GM19035 (cell line): ENCODE results near the gene MAB21L1.

Experiments used
- ATAC-seq: cut with Tn5 transposase; IDR thresholded peaks from one replicate; pipeline ENCODE4 v1.9.1; 2021; ENCODE audit not compliant: unreplicated experiment

Gene MAB21L1

GRCh38 chr13:35449821-35450220 lies 26.7 kb downstream of the MAB21L1 start:
- no peak for ATAC-seq

GRCh38 chr13:35448465-35448864 lies 28.0 kb downstream of the MAB21L1 start:
- no peak for ATAC-seq
